ENCODE measurements around the gene NFIC. TPM values are rescaled to one million over a fixed set of nuclear protein-coding genes. Genes with fewer than 3 reads are reported as not detected.
A peak's percentile ranks its signal among the peaks of the same experiment; 100 is the strongest.
"Not testable (repeated sequence)": the region's sequence is repeated elsewhere in the genome, so short reads cannot be mapped to it uniquely, and the experiment has no call there.

NFIC gene
- total RNA-seq, 1 experiment from 2014 or later: 0.82 TPM

DNA sequence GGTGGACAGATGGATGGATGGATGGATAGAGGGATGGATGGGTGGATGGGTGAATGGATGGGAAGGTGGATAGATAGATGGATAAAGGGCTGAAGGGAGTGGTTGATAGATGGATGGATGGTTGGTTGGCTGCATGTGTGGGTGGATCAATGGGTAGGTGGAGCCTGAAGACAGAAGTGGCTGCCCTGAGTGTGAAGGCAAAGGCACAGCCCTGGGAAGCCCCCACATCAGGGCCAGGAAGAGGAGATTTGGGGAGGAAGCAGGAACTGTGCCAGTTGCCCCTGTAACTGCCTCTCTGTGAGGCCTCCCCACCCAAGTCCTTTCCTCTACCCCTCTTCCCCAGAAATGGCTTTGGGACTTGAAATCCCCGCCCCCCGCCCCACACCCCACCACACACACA, 43.4 kb upstream of the NFIC start:
- no peaks in the 10 kb centered on the region for H3K27me3 ChIP-seq (ENCODE audit: low read length)
- no peaks in the 10 kb centered on the region for H3K36me3 ChIP-seq (ENCODE audit: insufficient read depth, low read length)
- H3K79me2 ChIP-seq (ENCODE audit: low read length): no peaks in the 10 kb centered on the region
- H3K9me3 ChIP-seq (ENCODE audit: low read length): no peaks in the 10 kb centered on the region
- H3K4me1 ChIP-seq (ENCODE audit: low read length): no peaks in the 10 kb centered on the region
- H3K27ac ChIP-seq (ENCODE audit: low read length): no peak overlapping the region
- DNase-seq: no peak
- no peak overlapping the region for H3K4me3 ChIP-seq (ENCODE audit: low read length)
- no peak overlapping the region for H2AFZ ChIP-seq (ENCODE audit: low read length)
- H4K20me1 ChIP-seq (ENCODE audit: insufficient read depth, low read depth, low read length): no peaks in the 10 kb centered on the region
- H3K9me2 ChIP-seq (replicated peaks; ENCODE audit: insufficient read depth, low read length): no peaks in the 10 kb centered on the region
- H3K4me2 ChIP-seq (ENCODE audit: low read depth, low read length, poor library complexity, severe bottlenecking): no peak overlapping the region
- no peak overlapping the region for H3K9ac ChIP-seq (ENCODE audit: low read length)

GRCh38 chr19:3323658-3324057, 42.7 kb upstream of the NFIC start:
- Histone ChIP-seq H3K4me2 (ENCODE audit: low read depth, low read length, poor library complexity, severe bottlenecking) (no peak overlapping the region), H4K20me1 (ENCODE audit: insufficient read depth, low read depth, low read length) (no peaks in the 10 kb centered on the region), H3K4me1 (ENCODE audit: low read length) (no peaks in the 10 kb centered on the region), H3K9ac (ENCODE audit: low read length) (no peak overlapping the region), H3K4me3 (ENCODE audit: low read length) (no peak overlapping the region), H3K27ac (ENCODE audit: low read length) (no peak overlapping the region), H3K27me3 (ENCODE audit: low read length) (no peaks in the 10 kb centered on the region), H3K79me2 (ENCODE audit: low read length) (no peaks in the 10 kb centered on the region), H3K9me2 (replicated peaks; ENCODE audit: insufficient read depth, low read length) (no peaks in the 10 kb centered on the region), H2AFZ (ENCODE audit: low read length) (no peak overlapping the region), H3K9me3 (ENCODE audit: low read length) (no peaks in the 10 kb centered on the region), H3K36me3 (ENCODE audit: insufficient read depth, low read length) (no peaks in the 10 kb centered on the region)
- no peak for DNase-seq

DNA sequence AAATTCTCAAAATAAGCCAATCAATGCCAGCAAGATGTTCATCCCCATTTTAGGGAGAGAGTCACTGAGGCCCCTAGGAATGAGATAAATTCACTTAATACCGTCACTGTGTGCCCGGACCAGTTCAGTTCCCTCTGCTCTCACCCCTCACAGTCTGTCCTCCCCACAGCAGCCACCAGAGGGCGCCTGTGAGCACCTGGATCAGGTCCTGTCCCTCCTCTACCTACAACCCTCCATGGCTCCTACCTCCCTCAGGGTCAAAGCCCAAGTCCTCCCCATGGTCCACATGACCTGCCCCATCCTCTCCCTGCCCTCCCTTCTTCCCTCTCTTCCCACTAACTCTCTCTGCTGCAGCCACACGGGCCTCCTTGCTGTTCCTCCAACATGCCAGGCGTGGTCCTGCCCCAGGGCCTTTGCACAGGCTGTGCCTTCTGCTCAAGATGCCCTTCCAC, 42.0 kb upstream of the NFIC start:
- H3K4me1 ChIP-seq (ENCODE audit: low read length): no peaks in the 10 kb centered on the region
- no peaks in the 10 kb centered on the region for H3K9me2 ChIP-seq (replicated peaks; ENCODE audit: insufficient read depth, low read length)
- H3K9ac ChIP-seq (ENCODE audit: low read length): no peak overlapping the region
- no peak overlapping the region for H3K4me3 ChIP-seq (ENCODE audit: low read length)
- H4K20me1 ChIP-seq (ENCODE audit: insufficient read depth, low read depth, low read length): no peaks in the 10 kb centered on the region
- H3K4me2 ChIP-seq (ENCODE audit: low read depth, low read length, poor library complexity, severe bottlenecking): no peak overlapping the region
- H2AFZ ChIP-seq (ENCODE audit: low read length): no peak overlapping the region
- H3K36me3 ChIP-seq (ENCODE audit: insufficient read depth, low read length): no peaks in the 10 kb centered on the region
- DNase-seq: peak; percentile 83
- H3K9me3 ChIP-seq (ENCODE audit: low read length): no peaks in the 10 kb centered on the region
- no peaks in the 10 kb centered on the region for H3K79me2 ChIP-seq (ENCODE audit: low read length)
- no peak overlapping the region for H3K27ac ChIP-seq (ENCODE audit: low read length)
- H3K27me3 ChIP-seq (ENCODE audit: low read length): no peaks in the 10 kb centered on the region

DNA sequence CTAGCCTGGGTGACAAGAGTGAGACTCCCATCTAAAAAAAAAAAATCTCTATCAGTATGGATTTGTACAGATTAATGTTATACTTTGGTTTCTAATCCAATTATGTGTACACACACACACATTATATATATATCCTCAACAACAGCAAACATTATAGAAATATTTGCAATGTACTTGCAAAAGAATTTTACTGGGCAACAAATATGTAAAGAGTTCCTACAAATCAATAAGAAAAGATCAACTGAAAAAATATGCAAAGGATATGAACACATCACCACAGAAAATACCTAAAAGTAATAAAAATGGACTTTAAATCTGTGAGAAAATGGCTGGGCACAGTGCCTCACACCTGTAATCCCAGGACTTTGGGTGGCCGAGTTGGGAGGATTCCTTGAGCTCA, 40.9 kb upstream of the NFIC start:
- Histone ChIP-seq H3K9me2 (replicated peaks; ENCODE audit: insufficient read depth, low read length) (no peaks in the 10 kb centered on the region), H2AFZ (ENCODE audit: low read length) (no peak overlapping the region), H3K27ac (ENCODE audit: low read length) (no peak overlapping the region), H3K9me3 (ENCODE audit: low read length) (no peaks in the 10 kb centered on the region), H3K79me2 (ENCODE audit: low read length) (no peaks in the 10 kb centered on the region), H3K9ac (ENCODE audit: low read length) (no peak overlapping the region), H3K4me3 (ENCODE audit: low read length) (no peak overlapping the region), H3K27me3 (ENCODE audit: low read length) (no peaks in the 10 kb centered on the region), H3K4me2 (ENCODE audit: low read depth, low read length, poor library complexity, severe bottlenecking) (no peak overlapping the region), H4K20me1 (ENCODE audit: insufficient read depth, low read depth, low read length) (no peaks in the 10 kb centered on the region), H3K4me1 (ENCODE audit: low read length) (no peaks in the 10 kb centered on the region), H3K36me3 (ENCODE audit: insufficient read depth, low read length) (no peaks in the 10 kb centered on the region)
- no peak for DNase-seq

DNA sequence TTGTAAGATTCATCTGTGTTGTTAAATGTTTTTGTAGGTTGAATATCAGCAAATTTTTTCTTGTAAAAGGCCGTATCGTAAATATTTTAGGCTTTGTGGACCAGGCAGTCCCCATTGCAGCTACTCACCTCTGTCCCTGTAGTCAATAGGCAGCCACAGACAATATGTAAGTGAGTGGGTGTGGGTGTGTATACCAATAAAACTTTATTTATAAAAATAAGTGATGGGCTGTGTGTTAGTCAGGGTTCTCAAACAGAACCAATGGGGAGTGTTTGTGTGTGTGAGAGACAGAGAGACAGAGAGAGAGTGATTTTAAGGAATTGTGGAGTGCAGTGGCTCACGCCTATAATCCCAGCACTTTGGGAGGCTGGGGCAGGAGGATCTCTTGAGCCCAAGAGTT, 37.6 kb upstream of the NFIC start:
- Histone ChIP-seq H3K4me2 (ENCODE audit: low read depth, low read length, poor library complexity, severe bottlenecking) (no peak overlapping the region), H3K4me1 (ENCODE audit: low read length) (no peaks in the 10 kb centered on the region), H3K9ac (ENCODE audit: low read length) (no peak overlapping the region), H3K36me3 (ENCODE audit: insufficient read depth, low read length) (no peaks in the 10 kb centered on the region), H3K27ac (ENCODE audit: low read length) (no peak overlapping the region), H3K9me2 (replicated peaks; ENCODE audit: insufficient read depth, low read length) (no peaks in the 10 kb centered on the region), H2AFZ (ENCODE audit: low read length) (no peak overlapping the region), H4K20me1 (ENCODE audit: insufficient read depth, low read depth, low read length) (no peaks in the 10 kb centered on the region), H3K27me3 (ENCODE audit: low read length) (no peaks in the 10 kb centered on the region), H3K9me3 (ENCODE audit: low read length) (no peaks in the 10 kb centered on the region), H3K4me3 (ENCODE audit: low read length) (no peak overlapping the region), H3K79me2 (ENCODE audit: low read length) (no peaks in the 10 kb centered on the region)
- DNase-seq: no peak

GRCh38 chr19:3330047-3330446, 36.3 kb upstream of the NFIC start:
- Histone ChIP-seq H3K27me3 (ENCODE audit: low read length) (no peaks in the 10 kb centered on the region), H3K36me3 (ENCODE audit: insufficient read depth, low read length) (no peaks in the 10 kb centered on the region), H3K9me3 (ENCODE audit: low read length) (no peaks in the 10 kb centered on the region), H3K9me2 (replicated peaks; ENCODE audit: insufficient read depth, low read length) (no peaks in the 10 kb centered on the region), H3K4me1 (ENCODE audit: low read length) (no peaks in the 10 kb centered on the region), H3K79me2 (ENCODE audit: low read length) (no peaks in the 10 kb centered on the region), H3K4me3 (ENCODE audit: low read length) (no peak overlapping the region), H3K4me2 (ENCODE audit: low read depth, low read length, poor library complexity, severe bottlenecking) (no peak overlapping the region), H2AFZ (ENCODE audit: low read length) (no peak overlapping the region), H3K27ac (ENCODE audit: low read length) (no peak overlapping the region), H4K20me1 (ENCODE audit: insufficient read depth, low read depth, low read length) (no peaks in the 10 kb centered on the region), H3K9ac (ENCODE audit: low read length) (no peak overlapping the region)
- DNase-seq: no peak

- not testable (repeated sequence) for H2AFZ ChIP-seq (ENCODE audit: low read length); H3K9me2 ChIP-seq (replicated peaks; ENCODE audit: insufficient read depth, low read length); H4K20me1 ChIP-seq (ENCODE audit: insufficient read depth, low read depth, low read length); H3K79me2 ChIP-seq (ENCODE audit: low read length); H3K4me2 ChIP-seq (ENCODE audit: low read depth, low read length, poor library complexity, severe bottlenecking); DNase-seq; H3K4me3 ChIP-seq (ENCODE audit: low read length); H3K36me3 ChIP-seq (ENCODE audit: insufficient read depth, low read length); H3K27ac ChIP-seq (ENCODE audit: low read length); H3K9me3 ChIP-seq (ENCODE audit: low read length); H3K4me1 ChIP-seq (ENCODE audit: low read length); H3K9ac ChIP-seq (ENCODE audit: low read length); H3K27me3 ChIP-seq (ENCODE audit: low read length)
These were observed 34.2 kb upstream of the NFIC start for GRCh38 chr19:3332232-3332631.

GRCh38 chr19:3333020-3333583, 33.3 kb upstream of the NFIC start:
- Histone ChIP-seq H3K9ac (ENCODE audit: low read length) (no peak overlapping the region), H3K4me1 (ENCODE audit: low read length) (no peaks in the 10 kb centered on the region), H3K36me3 (ENCODE audit: insufficient read depth, low read length) (no peaks in the 10 kb centered on the region), H3K4me3 (ENCODE audit: low read length) (no peak overlapping the region), H3K27ac (ENCODE audit: low read length) (no peak overlapping the region), H3K9me2 (replicated peaks; ENCODE audit: insufficient read depth, low read length) (no peaks in the 10 kb centered on the region), H3K4me2 (ENCODE audit: low read depth, low read length, poor library complexity, severe bottlenecking) (no peak overlapping the region), H3K79me2 (ENCODE audit: low read length) (no peaks in the 10 kb centered on the region), H3K27me3 (ENCODE audit: low read length) (no peaks in the 10 kb centered on the region), H4K20me1 (ENCODE audit: insufficient read depth, low read depth, low read length) (no peaks in the 10 kb centered on the region), H2AFZ (ENCODE audit: low read length) (no peak overlapping the region), H3K9me3 (ENCODE audit: low read length) (no peaks in the 10 kb centered on the region)
- no peak for DNase-seq

GRCh38 chr19:3333662-3334061, 32.7 kb upstream of the NFIC start:
- Histone ChIP-seq H3K36me3 (ENCODE audit: insufficient read depth, low read length) (no peaks in the 10 kb centered on the region), H3K9me3 (ENCODE audit: low read length) (no peaks in the 10 kb centered on the region), H3K27ac (ENCODE audit: low read length) (no peak overlapping the region), H3K27me3 (ENCODE audit: low read length) (no peaks in the 10 kb centered on the region), H3K4me1 (ENCODE audit: low read length) (no peaks in the 10 kb centered on the region), H3K9ac (ENCODE audit: low read length) (no peak overlapping the region), H2AFZ (ENCODE audit: low read length) (no peak overlapping the region), H4K20me1 (ENCODE audit: insufficient read depth, low read depth, low read length) (no peaks in the 10 kb centered on the region), H3K9me2 (replicated peaks; ENCODE audit: insufficient read depth, low read length) (no peaks in the 10 kb centered on the region), H3K4me3 (ENCODE audit: low read length) (no peak overlapping the region), H3K4me2 (ENCODE audit: low read depth, low read length, poor library complexity, severe bottlenecking) (no peak overlapping the region), H3K79me2 (ENCODE audit: low read length) (no peaks in the 10 kb centered on the region)
- DNase-seq: no peak
